Measurements from ENCODE around the gene FOXN3. TPM values are rescaled to one million over a fixed set of nuclear protein-coding genes. Genes with fewer than 3 reads are reported as not detected.

FOXN3 gene
- total and polyA plus RNA-seq, 2 experiments from 2014 or later = 98.9 to 167 TPM

GRCh38 chr14:89233184-89233583 is 183.8 kb downstream of the FOXN3 start (continued):
- TF ChIP-seq JUNB (IDR thresholded peaks at IDR 0.05; ENCODE audit: unreplicated experiment) (no peak), POLR2AphosphoS5 (IDR thresholded peaks at IDR 0.05; ENCODE audit: low read depth) (no peak)

DNA sequence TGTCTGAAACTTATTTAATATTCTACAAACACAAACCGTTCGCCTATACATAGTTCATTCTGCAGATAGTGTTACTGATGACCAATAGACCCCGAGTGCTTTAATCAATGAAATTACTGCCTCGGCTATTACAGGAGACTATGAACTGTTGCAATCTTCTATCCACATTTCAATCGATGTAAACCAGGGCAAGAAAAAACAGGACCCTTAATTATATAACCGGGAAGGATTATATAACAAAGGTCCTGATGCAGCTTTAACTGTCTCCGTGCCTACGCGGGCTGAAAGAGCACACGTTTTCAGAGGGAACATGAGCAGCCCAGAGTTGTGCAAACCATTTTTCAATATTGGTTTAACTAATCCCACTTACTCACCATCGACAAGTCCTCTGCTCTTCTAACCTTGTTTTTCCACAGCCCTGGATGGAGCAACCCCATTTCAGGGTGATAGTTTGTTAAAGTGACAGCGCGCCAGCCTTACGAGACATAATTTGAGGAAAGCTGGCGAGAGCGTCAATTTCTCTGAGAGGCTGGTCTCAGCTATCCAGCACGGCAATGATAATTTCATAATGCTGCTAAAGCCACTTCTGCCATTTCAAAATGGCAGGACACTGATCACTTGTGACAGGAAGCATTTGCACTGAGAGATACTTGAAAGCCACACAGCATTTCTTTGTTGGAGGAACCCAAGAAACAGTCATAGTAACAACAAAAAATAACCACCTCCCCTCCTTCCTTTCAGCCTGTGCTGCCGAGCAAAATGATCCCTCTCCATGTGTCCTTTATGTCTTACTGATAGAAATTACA is 184.6 kb downstream of the FOXN3 start:
- peaks cover 63% of the 10 kb centered on the region for H3K4me1 Mint-ChIP-seq
- ATAC-seq (no peak), DNase-seq (ENCODE audit: low spot score) (no peak)
- Histone ChIP-seq H3F3A (replicated peaks; ENCODE audit: low read depth) (no peaks in the 10 kb centered on the region), H3K9me2 (ENCODE audit: insufficient read depth) (no peaks in the 10 kb centered on the region), H3K36me3 (ENCODE audit: insufficient read depth) (no peaks in the 10 kb centered on the region), H3K27me3 (ENCODE audit: insufficient read depth) (no peaks in the 10 kb centered on the region), H3K4me3 (no peak overlapping the region), H4K20me1 (replicated peaks; ENCODE audit: insufficient read depth) (peaks cover 48% of the 10 kb centered on the region; the same call in 1 of the 2 replicates), H3K4me2 (no peak overlapping the region), H3K27ac (ENCODE audit: low read depth) (no peak overlapping the region), H3K79me2 (replicated peaks; ENCODE audit: insufficient read depth) (peaks cover 97% of the 10 kb centered on the region), H3K4me1 (ENCODE audit: insufficient read depth) (peaks cover 34% of the 10 kb centered on the region), H2AFZ (no peak overlapping the region)
- H3K9me3 Mint-ChIP-seq = peaks cover 6% of the 10 kb centered on the region; the same call in 1 of the 3 replicates
- H3K4me3 Mint-ChIP-seq = no peak overlapping the region
- H3K27me3 Mint-ChIP-seq (ENCODE audit: insufficient read depth, low read depth, poor library complexity) = peaks cover 10% of the 10 kb centered on the region
- H3K27ac Mint-ChIP-seq = no peak overlapping the region
- peaks cover 21% of the 10 kb centered on the region for H3K36me3 Mint-ChIP-seq (ENCODE audit: low read depth)
- TF ChIP-seq ZNF331 (CRISPR knock-in tag; IDR thresholded peaks at IDR 0.05; ENCODE audit: low read depth) (no peak), ZNF114 (CRISPR knock-in tag; IDR thresholded peaks at IDR 0.05) (no peak), POLR2AphosphoS5 (IDR thresholded peaks at IDR 0.05; ENCODE audit: low read depth) (no peak), NANOG (IDR thresholded peaks at IDR 0.05; ENCODE audit: borderline replicate concordance) (no peak), JUNB (IDR thresholded peaks at IDR 0.05; ENCODE audit: unreplicated experiment) (no peak), EZH2phosphoT487 (IDR thresholded peaks at IDR 0.05; ENCODE audit: unreplicated experiment) (no peak), EZH2 (IDR thresholded peaks at IDR 0.05; ENCODE audit: low read depth, unreplicated experiment) (no peak), STAT1 (IDR thresholded peaks at IDR 0.05; ENCODE audit: unreplicated experiment) (no peak), ZNF462 (CRISPR knock-in tag; IDR thresholded peaks at IDR 0.05) (no peak)
- TF ChIP-seq, protein P1, sequence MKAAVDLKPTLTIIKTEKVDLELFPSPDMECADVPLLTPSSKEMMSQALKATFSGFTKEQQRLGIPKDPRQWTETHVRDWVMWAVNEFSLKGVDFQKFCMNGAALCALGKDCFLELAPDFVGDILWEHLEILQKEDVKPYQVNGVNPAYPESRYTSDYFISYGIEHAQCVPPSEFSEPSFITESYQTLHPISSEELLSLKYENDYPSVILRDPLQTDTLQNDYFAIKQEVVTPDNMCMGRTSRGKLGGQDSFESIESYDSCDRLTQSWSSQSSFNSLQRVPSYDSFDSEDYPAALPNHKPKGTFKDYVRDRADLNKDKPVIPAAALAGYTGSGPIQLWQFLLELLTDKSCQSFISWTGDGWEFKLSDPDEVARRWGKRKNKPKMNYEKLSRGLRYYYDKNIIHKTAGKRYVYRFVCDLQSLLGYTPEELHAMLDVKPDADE (IDR thresholded peaks at IDR 0.05) = no peak
- TF ChIP-seq, protein P2, sequence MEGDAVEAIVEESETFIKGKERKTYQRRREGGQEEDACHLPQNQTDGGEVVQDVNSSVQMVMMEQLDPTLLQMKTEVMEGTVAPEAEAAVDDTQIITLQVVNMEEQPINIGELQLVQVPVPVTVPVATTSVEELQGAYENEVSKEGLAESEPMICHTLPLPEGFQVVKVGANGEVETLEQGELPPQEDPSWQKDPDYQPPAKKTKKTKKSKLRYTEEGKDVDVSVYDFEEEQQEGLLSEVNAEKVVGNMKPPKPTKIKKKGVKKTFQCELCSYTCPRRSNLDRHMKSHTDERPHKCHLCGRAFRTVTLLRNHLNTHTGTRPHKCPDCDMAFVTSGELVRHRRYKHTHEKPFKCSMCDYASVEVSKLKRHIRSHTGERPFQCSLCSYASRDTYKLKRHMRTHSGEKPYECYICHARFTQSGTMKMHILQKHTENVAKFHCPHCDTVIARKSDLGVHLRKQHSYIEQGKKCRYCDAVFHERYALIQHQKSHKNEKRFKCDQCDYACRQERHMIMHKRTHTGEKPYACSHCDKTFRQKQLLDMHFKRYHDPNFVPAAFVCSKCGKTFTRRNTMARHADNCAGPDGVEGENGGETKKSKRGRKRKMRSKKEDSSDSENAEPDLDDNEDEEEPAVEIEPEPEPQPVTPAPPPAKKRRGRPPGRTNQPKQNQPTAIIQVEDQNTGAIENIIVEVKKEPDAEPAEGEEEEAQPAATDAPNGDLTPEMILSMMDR (conservative IDR thresholded peaks at IDR 0.05; ENCODE audit: low read depth in 2 of 2) = no peak
- TF ChIP-seq, protein P3, sequence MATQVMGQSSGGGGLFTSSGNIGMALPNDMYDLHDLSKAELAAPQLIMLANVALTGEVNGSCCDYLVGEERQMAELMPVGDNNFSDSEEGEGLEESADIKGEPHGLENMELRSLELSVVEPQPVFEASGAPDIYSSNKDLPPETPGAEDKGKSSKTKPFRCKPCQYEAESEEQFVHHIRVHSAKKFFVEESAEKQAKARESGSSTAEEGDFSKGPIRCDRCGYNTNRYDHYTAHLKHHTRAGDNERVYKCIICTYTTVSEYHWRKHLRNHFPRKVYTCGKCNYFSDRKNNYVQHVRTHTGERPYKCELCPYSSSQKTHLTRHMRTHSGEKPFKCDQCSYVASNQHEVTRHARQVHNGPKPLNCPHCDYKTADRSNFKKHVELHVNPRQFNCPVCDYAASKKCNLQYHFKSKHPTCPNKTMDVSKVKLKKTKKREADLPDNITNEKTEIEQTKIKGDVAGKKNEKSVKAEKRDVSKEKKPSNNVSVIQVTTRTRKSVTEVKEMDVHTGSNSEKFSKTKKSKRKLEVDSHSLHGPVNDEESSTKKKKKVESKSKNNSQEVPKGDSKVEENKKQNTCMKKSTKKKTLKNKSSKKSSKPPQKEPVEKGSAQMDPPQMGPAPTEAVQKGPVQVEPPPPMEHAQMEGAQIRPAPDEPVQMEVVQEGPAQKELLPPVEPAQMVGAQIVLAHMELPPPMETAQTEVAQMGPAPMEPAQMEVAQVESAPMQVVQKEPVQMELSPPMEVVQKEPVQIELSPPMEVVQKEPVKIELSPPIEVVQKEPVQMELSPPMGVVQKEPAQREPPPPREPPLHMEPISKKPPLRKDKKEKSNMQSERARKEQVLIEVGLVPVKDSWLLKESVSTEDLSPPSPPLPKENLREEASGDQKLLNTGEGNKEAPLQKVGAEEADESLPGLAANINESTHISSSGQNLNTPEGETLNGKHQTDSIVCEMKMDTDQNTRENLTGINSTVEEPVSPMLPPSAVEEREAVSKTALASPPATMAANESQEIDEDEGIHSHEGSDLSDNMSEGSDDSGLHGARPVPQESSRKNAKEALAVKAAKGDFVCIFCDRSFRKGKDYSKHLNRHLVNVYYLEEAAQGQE (IDR thresholded peaks at IDR 0.05; ENCODE audit: unreplicated experiment) = no peak

Measured in GM23338 (cell line).